HG02943 (cell line): ENCODE results near the gene KCP.
A peak's percentile ranks its signal among the peaks of the same experiment; 100 is the strongest.

ENCODE experiments used
- ATAC-seq: cut with Tn5 transposase; IDR thresholded peaks from one replicate; pipeline ENCODE4 v1.9.1; 2021; ENCODE audit warnings: mild to moderate bottlenecking, low read depth, moderate library complexity; ENCODE audit not compliant: unreplicated experiment

Gene KCP

DNA sequence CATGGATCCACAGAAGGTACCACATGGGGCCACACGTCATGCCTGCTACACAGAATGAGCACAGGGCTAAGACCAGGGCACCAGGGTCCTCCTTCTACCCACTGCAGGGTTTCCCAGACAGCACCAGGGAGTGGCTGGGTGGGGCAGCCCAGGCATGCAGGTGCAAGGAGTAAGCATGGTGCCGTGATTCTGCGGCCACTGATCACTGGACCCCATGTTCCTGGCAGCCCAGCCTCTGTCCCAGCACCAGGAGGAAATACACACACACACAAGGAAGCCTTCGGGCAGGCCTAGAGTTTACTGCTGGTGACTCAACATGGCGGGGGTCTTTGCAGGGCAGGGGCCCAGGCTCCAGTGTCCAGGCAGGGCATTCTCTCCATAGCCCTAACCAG is 33.9 kb downstream of the KCP start:
- no peak for ATAC-seq

DNA sequence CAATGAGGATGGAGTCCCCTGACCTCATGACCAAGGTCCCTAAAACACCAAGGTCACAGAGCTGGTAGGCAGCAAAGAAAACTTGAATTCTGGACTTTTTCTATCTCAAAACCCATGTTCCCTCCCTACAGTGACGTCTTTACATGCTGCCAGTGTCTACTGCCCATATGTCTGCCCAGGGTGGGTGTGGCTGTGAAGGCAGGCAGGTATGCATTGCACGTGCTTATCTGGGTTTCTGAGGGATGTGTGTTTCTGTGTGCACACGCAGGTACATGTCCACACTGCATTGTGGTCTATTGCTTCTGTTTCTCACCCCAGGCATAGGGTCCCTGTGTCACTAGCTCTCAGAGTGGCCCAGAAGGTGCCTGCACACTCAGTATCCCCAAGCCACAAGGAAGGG is 34.4 kb downstream of the KCP start:
- ATAC-seq: no peak

- no peak for ATAC-seq
Observed at GRCh38 chr7:128875523-128875948, 35.0 kb downstream of the KCP start.

- ATAC-seq: no peak
Observed at GRCh38 chr7:128874140-128875031, 36.1 kb downstream of the KCP start.

GRCh38 chr7:128873234-128873633 is 37.3 kb downstream of the KCP start:
- ATAC-seq: no peak

- ATAC-seq: no peak
Observed at GRCh38 chr7:128872394-128872824, 38.1 kb downstream of the KCP start.

- ATAC-seq: no peak
Observed at GRCh38 chr7:128871050-128871449, 39.5 kb downstream of the KCP start.

DNA sequence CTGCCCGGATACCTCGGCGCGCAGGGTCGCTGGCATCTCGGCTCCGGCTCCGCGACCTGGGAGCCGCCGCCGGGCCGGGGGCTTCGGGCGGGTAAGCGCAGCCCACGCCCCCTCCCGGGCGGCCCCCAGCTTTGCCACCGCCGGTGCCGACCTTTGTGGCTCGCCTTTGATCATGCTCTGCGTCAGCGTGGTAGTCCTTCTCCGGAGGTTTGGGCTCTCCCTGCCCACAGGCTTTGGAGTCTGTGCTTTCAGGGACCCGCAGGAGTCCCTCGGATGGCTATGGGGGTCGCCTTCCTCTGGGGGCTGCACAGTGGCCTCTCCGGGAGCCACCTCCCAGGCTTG is 40.6 kb downstream of the KCP start:
- ATAC-seq: no peak

DNA sequence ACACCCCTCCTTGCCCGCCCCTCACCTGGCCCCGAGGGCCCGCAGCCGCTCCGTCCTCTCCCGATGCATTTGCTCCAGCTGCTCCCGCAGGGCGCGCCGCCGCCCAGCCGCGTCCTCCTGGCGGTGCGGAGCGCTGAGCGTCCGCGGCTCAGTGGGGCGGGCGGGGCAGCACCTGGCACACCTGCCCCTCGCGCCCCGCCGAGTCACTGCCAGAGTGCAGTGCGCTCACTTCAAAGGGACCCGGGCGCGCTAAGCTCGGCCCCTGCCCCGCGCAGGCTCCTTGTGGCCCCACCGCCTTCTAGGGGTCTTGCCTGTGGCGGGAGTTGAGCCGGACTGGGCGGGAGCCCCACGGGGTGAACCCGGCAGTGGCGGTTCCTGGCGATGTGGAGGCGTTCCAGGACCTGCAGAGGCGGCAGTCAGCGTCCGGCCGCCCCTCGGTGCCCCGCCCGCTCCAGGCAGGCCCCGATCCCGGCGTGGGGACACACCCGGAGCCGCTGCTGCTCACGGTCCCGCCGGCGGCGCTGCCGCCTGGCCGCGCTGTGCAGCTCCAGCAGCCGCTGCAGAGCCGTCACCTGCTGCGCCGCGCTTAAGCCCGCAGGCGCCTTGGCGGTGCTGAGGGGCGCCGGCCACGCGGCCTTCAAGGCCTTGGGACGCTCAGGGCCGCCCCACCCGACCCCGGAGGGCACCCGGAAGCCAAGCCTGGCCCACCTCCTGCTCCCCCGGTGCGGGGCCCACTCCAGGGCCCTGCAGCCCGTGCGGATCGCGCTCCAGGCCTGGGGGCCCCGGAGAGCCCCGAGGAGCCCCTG is 41.2 kb downstream of the KCP start:
- ATAC-seq: peak; percentile 59

DNA sequence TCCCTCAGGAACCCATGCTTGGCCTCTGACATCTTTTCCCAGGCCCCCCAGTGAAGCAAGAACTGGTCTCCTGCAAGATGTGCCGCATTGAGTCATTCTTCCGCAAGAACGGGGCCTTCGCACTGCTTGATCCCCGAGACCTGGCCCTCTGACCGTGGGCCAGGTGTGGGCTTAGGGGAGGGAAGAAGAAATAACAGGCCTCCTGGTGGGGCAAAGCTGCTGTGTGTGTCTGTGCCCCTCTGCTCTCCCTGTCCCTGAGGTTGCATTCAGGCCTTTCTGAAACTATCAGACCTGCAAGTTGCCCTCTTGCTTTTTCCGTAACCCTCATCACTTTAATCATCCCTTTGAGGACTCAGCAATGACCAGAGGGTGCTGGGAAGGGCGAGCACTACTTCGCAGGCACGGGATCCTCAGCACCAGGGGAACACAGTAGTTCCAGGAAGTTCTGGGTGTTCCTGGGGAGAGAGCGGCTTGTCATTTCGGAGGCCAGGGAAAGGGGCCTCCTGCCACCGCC is 41.8 kb downstream of the KCP start:
- no peak for ATAC-seq

- no peak for ATAC-seq
Observed at GRCh38 chr7:128867842-128868623, 42.5 kb downstream of the KCP start.

- ATAC-seq: no peak
Observed at GRCh38 chr7:128867241-128867640, 43.3 kb downstream of the KCP start.

DNA sequence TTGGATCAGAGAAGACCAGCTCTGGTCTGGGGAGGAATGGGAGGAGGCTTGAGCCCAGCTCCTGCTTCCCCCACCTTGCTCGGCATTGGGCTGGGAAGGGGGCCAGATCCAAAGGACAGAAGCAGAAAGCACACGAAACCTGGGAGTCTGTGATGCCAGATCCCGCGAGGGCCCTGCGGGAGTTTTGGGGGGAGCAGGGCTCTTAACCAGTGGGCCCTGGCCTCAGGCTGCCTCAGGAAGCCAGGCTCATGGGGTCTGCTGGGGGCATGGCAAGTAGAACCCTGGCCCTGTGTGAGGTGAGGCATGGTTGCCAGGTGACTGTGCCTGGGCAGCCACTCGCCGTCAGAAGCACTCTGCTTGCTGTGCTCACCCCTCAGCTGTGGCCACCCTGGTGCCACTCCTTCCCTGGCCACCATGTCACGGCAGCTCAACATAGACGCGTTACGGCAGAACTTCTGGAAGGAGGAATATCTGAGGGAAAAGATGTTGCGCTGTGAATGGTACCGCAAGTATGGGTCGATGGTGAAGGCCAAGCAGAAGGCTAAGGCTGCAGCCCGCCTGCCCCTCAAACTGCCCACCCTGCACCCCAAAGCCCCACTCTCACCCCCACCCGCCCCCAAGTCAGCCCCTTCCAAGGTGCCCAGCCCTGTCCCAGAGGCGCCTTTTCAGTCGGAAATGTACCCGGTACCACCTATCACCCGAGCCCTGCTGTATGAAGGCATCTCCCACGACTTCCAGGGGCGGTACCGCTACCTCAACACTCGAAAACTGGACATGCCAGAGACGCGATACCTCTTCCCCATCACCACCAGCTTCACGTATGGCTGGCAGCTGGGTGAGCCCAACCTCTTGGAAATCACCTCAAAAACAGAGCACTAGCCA is 44.3 kb downstream of the KCP start:
- ATAC-seq: no peak

- ATAC-seq: no peak
Observed at GRCh38 chr7:128865303-128865702, 45.2 kb downstream of the KCP start.

GRCh38 chr7:128863433-128863989 is 47.0 kb downstream of the KCP start:
- peak; percentile 30 for ATAC-seq

- peak; percentile 86 for ATAC-seq
Observed at GRCh38 chr7:128862571-128863432, 47.7 kb downstream of the KCP start, which contains the start of gene ATP6V1F. ATP6V1F (plus strand) TSS chr7:128862856; CDS start chr7:128862905, 49 bp downstream.

DNA sequence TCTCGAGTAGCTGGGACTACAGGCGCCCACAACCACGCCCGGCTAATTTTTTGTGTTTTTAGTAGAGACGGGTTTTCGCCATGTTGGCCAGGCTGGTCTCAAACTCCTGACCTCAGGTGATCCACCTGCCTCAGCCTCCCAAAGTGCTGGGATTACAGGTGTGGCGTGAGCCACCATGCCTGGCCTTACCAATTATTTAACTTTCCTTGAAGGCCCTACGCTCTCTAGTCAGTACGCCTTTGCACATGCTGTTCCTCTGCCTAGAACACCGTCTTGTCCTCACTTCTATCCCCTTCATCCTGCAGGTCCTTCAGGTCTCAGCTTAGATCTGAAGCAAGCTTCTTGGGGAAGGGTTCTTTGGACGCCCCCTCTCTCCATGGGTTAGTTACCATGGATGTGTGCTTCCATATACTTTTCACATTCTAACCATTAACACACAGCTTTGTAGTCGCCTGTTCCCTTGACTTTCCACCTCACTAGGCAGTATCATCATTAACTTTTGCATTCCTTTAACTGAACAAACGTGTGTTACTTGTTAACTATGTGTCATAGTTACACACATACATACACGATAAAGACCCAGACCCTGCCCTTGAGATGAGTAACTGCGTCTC is 48.4 kb downstream of the KCP start:
- peak; percentile 1 for ATAC-seq
